GM12865 (cell line): ENCODE measurements around the gene ZMIZ1.
"Not testable (repeated sequence)": the region's sequence is repeated elsewhere in the genome, so short reads cannot be mapped to it uniquely, and the experiment has no call there.

Experiments
- DNase-seq: peaks from one replicate; pipeline ENCODE4 v3.0.0; 2010; ENCODE audit warnings: low read depth
- H3K4me3 ChIP-seq: 2 replicates; pipeline ENCODE4 v1.5.1; 2011; ENCODE audit warnings: mild to moderate bottlenecking, low read depth, low read length, control low read depth
- TF ChIP-seq, protein P1 (sequence below): IDR thresholded peaks from 2 replicates; pipeline ENCODE4 v1.5.1; 2011; ENCODE audit warnings: low read length, control low read depth, low read depth, inconsistent platforms; ENCODE audit not compliant: insufficient read depth; ENCODE audit errors: missing control alignments

Gene ZMIZ1

DNA sequence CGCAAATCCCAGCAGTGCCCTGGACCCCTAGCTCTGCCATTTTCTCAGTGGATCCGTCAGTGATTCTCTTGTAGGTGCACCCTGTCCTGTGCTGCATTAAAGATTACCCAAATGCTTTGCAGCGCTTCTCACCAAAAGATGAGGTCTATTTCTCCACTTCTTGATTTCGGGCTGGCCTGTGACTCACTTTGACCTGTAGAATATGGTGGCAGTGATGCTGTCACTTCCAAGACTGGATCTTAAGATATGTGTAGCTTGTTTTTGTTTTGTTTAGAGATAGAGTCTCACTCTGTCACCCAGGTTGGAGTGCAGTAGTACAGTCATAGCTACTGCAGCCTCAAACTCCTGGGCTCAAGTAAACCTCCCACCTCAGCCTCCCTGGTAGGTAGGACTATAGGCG, 37.0 kb upstream of the ZMIZ1 start:
- H3K4me3 ChIP-seq: no peak overlapping the region
- TF ChIP-seq, protein P1, sequence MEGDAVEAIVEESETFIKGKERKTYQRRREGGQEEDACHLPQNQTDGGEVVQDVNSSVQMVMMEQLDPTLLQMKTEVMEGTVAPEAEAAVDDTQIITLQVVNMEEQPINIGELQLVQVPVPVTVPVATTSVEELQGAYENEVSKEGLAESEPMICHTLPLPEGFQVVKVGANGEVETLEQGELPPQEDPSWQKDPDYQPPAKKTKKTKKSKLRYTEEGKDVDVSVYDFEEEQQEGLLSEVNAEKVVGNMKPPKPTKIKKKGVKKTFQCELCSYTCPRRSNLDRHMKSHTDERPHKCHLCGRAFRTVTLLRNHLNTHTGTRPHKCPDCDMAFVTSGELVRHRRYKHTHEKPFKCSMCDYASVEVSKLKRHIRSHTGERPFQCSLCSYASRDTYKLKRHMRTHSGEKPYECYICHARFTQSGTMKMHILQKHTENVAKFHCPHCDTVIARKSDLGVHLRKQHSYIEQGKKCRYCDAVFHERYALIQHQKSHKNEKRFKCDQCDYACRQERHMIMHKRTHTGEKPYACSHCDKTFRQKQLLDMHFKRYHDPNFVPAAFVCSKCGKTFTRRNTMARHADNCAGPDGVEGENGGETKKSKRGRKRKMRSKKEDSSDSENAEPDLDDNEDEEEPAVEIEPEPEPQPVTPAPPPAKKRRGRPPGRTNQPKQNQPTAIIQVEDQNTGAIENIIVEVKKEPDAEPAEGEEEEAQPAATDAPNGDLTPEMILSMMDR: no peak
- no peak for DNase-seq

DNA sequence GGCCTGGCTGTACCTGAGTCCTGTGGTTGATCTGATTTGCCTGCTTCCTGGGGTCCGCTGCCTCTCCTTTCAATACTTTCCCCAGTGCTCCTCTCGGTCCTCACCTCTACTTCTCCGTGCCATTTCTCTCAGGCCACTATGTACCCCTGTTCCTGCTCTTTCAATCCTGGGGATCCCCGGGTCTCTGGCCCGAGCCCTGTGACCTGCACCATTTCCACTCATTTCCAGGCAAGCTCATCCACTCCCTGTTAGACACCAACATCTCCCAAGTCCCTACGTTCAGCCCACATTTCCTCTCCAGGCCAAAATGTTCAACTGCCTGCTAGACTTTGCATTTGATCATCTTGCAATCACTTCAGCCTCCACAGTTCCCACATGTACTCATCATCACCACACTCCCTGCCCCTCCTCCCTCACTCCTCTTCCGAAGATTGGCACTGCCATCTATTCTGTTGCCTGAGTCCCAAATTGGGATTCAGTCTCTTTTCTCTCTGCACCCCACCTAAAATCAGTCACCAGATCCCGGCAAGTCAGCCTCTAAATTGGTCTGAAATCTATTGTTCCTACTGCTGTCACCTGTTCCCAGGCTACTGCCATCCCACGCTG, 34.4 kb upstream of the ZMIZ1 start:
- DNase-seq: no peak
- TF ChIP-seq, protein P1: no peak
- H3K4me3 ChIP-seq: no peak overlapping the region

DNA sequence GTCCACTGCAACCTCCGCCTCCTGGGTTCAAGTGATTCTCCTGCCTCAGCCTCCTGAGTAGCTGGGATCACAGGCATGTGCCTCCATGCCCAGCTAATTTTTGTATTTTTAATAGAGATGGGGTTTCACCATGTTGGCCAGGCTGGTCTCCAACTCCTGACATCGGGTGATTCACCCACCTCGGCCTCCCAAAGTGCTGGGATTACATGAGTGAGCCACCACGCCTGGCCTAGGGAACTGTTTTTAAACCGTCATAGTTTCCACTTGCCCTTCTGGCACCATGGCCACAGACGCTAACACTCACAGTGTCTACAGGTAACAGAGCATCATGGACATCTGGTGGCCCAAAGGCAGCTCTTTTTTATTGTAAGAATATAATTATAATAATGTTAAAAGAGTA, 32.4 kb upstream of the ZMIZ1 start:
- DNase-seq: not testable (repeated sequence)

DNA sequence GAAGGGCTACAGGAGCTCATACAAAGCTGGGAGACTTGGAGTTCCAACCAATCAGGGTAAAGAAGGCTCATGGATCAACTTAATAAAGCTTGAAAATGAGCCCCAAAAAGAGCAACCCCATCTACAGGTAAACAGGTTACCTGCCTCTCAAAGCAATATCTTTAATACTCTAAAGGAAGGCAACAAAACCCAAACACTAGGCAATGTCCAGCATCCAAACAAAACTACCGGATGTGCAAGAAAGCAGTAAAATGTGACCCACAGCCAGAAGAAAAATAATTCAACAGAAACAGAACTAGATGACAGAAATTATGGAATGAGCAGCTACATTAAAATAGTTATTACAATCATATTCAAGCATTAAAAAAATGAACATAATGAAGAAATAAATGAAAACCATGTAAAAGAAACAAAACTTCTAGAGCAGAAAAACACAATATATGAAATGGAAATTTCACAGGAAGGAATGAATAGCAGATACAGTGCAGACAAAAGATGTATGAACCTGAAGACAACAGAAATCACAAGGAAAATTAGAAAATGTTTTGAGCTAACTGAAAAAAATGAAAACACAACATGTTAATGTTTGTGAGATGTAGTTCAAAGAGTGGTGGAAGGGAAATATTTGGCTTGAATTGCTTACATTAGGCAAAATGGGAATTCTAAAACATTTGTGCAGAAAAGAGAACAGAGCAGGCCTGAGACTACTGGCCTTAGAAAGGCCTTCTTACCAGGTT, 30.5 kb upstream of the ZMIZ1 start:
- TF ChIP-seq, protein P1: no peak
- DNase-seq: no peak
- no peak overlapping the region for H3K4me3 ChIP-seq

More for the DNA sequence above, 32.4 kb upstream of the ZMIZ1 start:
- H3K4me3 ChIP-seq: not testable (repeated sequence)

DNA sequence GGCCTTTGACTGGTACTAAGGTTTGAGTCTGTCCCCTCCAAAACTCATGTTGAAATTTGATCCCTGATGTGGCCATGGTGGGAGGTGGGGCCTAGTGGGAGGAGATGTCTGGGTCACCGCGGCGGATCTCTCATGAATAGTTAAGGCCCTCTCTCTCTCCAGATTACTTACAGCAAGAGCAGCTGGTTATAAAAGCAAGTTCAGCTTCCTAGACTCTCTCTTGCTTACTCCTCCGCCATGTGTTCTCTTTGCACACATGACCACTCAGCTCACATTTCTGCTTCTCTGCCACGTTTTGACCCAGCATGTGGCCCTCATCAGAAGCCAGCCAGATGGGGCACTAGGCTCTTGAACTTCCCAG, 29.9 kb upstream of the ZMIZ1 start:
- no peak for DNase-seq
- TF ChIP-seq, protein P1: no peak
- H3K4me3 ChIP-seq: no peak overlapping the region

DNA sequence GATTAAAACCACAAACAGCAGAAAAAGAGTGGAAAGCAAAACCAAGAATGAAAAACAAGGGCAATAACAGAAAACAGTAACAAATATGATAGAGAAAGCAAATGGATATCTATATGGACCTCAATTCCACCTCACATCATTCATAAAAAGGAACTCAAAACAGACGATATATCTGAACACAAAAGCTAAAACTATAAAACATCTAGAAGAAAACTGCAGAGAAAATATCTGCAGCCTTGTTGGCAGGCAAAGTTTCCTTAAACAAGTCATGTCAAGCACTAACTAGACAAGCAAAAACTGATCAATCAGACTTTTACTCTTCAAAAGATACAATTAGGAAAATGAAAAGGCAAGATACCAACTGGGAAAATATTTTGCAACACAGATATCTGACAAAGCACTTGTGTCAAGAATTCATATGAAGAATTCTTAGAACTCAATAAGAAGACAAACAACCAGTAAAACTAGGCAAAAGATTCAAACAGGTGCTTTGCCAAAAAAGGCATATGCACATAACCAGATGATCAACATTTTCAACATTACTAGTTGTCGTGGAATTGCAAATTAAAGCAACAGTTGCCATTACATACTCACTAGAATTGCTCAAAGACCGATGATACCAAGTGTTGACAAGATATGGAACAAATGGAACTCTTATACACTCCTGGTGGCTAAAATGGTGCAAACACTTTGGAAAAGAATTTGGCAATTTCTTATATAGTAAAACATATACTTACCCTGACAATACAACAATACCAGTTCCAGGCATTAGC, 25.9 kb upstream of the ZMIZ1 start:
- no peak overlapping the region for H3K4me3 ChIP-seq
- TF ChIP-seq, protein P1: no peak
- DNase-seq: no peak

DNA sequence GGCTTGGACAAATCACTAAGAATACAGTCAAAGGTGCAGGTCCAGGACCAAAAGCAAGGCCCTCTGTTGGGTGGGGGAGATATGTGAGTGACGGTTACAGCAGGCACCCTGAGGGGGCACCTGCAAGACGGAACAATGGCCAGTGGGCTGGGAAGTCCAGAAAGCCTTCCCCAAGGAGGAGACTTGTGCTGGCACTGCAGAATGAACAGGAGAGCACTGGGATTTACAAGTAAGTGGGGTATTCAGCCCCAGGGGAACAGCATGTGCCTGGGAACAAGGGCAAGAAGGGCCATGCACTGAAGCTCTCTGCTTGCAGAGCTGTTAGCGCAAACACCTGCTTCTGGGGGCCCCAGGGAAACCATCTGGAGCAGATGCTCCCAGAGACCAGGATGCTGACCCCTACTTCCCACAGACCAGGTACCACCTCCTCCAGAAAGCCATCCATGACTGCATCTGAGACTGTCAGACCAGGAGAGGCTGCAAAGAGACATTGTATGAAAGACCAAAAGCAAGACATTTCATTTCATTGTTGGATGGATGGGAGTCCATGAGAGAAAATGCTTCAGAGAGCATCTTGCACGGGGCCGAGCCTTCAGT, 24.6 kb upstream of the ZMIZ1 start:
- TF ChIP-seq, protein P1: no peak
- no peak for DNase-seq
- H3K4me3 ChIP-seq: no peak overlapping the region
